Measurements from ENCODE around the gene JAM3.

DNA sequence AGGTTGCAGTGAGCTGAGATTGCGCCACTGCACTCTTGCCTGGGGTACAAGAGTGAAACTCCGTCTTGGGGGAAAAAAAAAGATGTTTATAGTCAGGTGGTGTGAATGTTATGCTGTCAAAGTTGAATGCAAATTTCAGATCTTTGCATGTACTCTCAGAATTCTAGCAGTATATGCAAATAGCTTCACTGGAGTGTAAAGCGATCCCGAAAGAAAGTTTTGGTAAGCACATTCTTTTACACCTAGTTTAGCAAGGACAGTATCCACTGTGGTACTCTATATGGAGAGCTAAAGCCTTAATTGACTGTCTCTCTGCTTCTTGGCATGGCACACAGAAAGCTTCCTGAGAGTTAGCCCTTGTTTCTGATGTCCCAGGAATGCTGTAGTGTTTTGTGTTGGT is 4.0 kb downstream of the JAM3 start:
- TF ChIP-seq CTCF (conservative IDR thresholded peaks at IDR 0.05; ENCODE audit: low read depth, low read length), result no peak
- no peak for TF ChIP-seq EZH2 (IDR thresholded peaks at IDR 0.05; ENCODE audit: low read length, unreplicated experiment)
- no peak for TF ChIP-seq EZH2phosphoT487 (IDR thresholded peaks at IDR 0.05; ENCODE audit: borderline replicate concordance, low read length)
